IPS-NIHi7 (cell line): Measurements from ENCODE around the gene NME7.
"Not testable (repeated sequence)": the region's sequence is repeated elsewhere in the genome, so short reads cannot be mapped to it uniquely, and the experiment has no call there.

ENCODE experiments used
- DNase-seq: peaks from one replicate; pipeline ENCODE4 v3.0.0; 2012; ENCODE audit warnings: mixed read lengths; ENCODE audit errors: extremely low spot score

The NME7 gene

DNA sequence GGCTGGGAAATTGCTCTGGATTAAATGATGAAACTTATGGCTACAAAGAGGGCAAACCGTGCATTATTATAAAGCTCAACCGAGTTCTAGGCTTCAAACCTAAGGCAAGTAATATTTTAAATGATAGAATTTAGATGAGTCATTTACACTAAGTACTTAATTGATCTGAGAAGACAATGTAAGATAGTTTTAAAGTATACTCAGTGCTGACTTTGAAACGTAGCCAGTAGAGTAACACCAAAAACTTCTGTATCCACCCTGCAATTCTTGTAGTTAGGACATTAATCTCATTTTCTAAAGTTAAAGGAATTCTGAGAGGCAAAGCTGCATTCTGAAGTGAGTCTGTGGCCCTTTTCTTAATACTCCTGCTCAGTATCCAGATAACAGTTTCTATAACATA, 240.3 kb downstream of the NME7 start:
- no peak for DNase-seq

DNA sequence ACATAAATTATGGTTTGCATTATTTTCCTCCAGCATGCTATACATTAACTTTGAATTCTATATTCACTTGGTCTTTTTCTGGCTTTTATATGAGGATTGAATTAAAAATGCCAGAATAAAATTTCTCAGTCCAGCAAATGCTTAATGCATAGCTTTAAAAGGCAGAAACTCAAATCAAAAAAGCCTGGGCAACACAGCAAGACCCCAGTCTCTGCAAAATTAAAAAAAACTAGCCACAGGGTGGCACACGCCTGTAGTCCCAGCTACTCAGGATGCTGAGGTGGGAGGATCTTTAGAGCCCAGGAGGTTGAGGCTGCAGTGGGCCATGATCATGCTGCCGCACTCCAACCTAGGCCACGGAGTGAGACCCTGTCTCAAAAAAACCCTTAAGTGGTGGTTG, 241.3 kb downstream of the NME7 start:
- DNase-seq, result no peak

- not testable (repeated sequence) for DNase-seq
Observed at GRCh38 chr1:169125597-169125996, 242.0 kb downstream of the NME7 start.

GRCh38 chr1:169124459-169124858, 243.1 kb downstream of the NME7 start:
- DNase-seq, result no peak

DNA sequence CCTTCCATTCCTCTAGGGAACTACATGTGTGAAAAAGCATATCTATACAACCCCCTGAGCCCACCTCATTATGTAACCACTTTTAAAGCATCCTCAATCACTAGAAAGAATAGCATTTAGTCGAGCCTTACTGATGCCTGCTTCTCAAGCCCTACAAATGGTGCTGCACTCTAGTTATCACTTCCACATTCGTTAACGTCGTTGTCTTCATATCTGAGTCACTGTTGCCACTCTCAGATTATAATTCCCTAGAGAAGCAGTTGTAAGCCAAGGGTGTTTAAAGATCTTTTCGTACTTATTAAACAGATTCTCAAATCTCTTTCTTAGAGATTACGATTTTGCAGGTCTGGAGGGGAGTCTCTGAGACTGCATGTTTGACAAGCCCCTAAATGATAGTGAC, 244.6 kb downstream of the NME7 start:
- DNase-seq, result no peak

DNA sequence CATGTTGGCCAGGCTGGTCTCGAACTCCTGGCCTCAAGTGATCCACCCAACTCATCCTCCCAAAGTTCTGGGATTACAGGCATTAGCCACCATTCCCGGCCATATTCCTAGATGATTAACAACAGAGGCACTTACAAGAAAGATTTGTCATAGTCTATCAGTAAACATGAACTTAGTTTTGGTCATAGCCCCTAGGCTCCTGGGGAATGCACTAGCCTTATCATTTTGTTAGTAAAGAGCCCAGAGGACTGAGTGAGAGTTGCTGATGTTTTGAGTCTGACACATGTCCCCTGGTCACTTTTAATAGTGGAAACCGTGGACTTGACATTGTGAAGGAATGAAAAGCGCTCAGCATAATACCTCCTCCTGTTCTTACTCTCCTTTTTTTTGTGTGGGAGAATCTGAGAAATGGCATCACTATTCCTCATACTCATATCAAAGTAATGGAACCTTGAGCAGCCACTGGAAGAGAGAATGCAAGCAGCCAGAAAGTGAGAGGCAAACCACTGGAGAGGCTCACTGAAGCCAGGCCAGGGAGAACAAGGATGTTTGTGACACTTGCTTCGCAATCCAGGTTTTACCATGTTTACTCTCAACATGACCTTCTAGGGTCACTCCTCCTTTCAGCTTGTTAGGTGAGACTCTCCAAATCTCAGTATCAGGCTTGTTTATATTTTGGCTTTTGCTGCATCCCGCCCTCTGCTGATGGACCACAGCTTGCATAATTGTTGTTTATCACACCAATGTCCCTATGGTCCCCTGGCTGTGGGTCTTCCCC, 246.3 kb downstream of the NME7 start:
- DNase-seq, result no peak

DNA sequence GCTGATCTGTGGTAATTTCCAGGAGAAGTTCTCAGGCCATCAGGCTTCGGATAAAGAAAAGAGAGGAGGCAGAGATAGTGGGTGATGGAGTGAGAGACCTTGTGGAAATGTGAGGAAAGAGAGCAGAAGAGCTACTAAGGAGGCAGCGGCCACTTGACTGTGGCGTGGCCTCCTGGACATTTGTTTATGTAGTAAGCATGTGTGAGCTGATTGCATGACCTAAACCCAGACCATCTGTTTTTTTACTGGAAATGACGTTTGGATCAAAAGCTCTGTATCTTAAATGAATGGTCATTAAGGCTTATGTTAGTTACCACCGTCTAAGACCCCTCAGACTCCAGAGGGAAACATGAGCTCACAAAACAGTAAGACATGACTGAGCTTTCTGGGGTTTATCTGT, 247.5 kb downstream of the NME7 start:
- DNase-seq, result no peak

DNA sequence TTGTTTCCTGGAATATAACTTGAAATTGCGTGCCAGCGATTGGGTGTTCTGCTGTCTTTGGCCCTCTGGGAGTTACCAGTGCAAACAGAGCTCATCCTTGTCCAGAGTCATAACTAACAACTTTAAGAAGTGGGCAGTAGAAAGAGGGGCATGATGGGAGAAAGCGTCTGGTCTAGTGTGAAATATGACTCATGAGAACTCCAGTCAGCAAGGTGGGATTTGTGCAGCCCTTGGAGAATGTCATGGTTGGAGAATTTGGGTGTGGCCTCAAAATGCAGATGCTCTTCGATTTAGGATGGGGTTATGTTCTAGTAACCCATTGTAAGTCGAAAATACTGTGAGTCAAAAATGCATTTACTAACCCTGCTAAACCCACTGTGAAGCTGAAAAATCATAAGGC, 248.2 kb downstream of the NME7 start:
- no peak for DNase-seq

GRCh38 chr1:169118227-169118626, 249.4 kb downstream of the NME7 start:
- DNase-seq, result no peak

DNA sequence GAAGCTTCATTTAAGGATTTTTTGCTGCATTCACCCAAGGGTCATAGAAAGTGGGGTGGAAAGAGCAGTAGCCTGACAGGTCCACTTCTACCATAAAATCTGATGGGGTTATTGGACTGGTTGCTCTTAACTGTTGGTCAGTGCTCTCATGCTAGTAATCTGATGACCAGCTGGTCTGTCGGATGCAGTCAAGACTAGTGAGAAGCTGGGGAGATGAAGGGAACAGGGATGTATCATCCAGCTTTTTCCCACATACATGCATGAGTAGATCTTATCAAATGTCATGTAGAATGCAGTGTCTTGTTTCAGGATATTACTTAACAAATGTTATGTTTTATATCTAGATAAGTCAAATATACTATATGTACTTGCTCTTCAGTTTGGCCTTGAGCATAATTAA, 250.0 kb downstream of the NME7 start:
- no peak for DNase-seq

DNA sequence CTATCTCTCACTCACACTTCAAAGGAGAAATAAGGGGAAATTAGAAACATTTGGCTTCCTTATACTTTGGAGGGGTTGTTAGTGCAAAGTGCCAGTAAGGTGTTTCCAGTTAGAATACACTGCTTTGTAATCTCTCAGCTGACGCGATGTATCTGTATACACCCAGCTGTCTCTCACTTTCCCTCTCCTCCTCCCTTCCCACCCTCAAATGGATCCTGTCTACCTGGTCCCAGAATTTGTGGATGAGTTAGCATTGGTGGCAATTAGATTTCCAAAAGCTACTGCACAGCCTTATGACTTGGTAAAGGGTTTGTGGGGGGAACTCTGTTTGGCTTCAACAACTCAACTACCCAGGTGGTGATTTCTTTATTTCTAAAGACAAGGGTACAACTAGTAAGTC, 250.6 kb downstream of the NME7 start:
- no peak for DNase-seq

DNA sequence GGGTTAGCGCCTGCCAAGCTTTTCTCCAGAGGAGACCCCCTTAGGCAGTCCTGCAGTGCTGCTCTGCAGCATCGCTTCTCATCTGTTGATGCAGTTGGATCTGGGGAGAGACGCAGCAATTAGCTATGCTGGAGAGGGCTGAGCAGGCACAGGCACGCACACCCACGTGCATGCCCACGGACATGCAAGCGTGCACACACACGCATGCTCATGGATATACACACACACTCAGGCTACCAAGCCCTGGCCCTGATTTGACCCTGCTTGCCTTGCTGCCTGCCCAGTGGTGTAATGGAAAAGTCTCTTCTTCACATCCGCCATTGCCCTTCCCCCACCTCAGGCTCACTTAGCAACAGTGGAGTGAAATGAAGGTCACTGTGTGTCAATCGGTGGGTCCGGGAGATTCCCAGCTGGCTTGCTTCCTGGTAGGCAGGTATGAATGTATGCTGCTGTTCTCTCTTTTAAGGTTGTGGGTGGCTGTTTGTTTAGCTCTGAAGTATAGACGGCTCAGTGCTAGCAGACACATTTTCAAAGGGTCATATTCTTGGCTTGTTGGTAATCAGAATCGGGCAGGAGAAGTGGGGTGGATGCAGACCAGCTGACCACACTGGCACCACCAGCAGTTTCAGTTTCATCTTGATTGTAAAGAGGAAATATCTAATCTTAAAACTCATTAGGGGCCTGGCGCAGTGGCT, 251.6 kb downstream of the NME7 start:
- no peak for DNase-seq

GRCh38 chr1:169113613-169114119, 253.9 kb downstream of the NME7 start:
- DNase-seq, result peak; percentile 54

- no peak for DNase-seq
Observed at GRCh38 chr1:169112241-169112640, 255.4 kb downstream of the NME7 start.

- no peak for DNase-seq
Observed at GRCh38 chr1:169111472-169111871, 256.1 kb downstream of the NME7 start.

GRCh38 chr1:169110689-169111447, 256.7 kb downstream of the NME7 start:
- DNase-seq, result no peak

GRCh38 chr1:169110236-169110635, 257.4 kb downstream of the NME7 start:
- DNase-seq, result no peak

DNA sequence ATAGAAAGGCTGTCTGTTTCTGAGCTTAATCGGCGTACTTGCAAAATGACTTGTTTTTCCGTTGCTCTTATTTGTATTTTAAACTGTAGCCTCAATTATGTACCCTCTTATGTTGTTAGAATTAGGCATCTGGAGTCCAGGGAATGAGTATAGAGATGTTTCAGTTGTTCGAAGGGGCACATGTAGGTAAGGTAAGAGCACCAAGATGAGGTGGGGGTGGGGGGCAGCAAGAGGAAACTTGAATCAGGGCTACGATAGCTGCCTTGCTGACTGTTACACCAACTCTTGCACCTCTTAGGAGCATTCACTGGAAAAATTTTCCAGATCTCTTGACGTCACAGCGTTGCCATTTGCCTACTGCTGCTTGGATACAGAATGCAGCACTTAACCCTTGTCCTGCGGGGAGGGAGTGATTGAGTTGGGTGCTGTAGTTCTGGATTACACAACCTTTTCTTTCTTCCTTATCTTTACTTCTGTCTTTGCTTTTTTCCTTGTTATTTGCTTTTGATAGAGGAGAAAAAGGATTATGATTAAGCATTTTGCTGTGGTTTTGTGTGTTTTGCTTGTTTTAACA, 257.9 kb downstream of the NME7 start:
- DNase-seq, result no peak

- DNase-seq, result no peak
Observed at GRCh38 chr1:169108863-169109560, 258.6 kb downstream of the NME7 start.

- DNase-seq, result no peak
Observed at GRCh38 chr1:169108223-169108622, 259.4 kb downstream of the NME7 start.

- DNase-seq, result no peak
Observed at GRCh38 chr1:169107603-169108208, 259.9 kb downstream of the NME7 start.
